Aorta (tissue), 5 donors: Measurements from ENCODE around the gene TMEM131. TPM values are rescaled to one million over a fixed set of nuclear protein-coding genes. Genes with fewer than 3 reads are reported as not detected.

Experiments used
- ATAC-seq: fragments of 200-7000 bp; cut with Tn5 transposase; one replicate; pipeline ENCODE4 v1.9.1; 2022; ENCODE audit warnings: moderate library complexity; ENCODE audit not compliant: low FRiP score
- DNase-seq, 2 donors: peaks; one replicate each; pipeline ENCODE4 v3.0.0-alpha.2; 2020
- H3K27ac ChIP-seq, 2 donors: one replicate each; pipeline ENCODE4 v1.5.1; 2013; ENCODE audit warnings: low read length in 2 of 2, mild to moderate bottlenecking in 2 of 2, moderate library complexity in 2 of 2, control low read depth in 1 of 2, inconsistent platforms in 1 of 2, low read depth in 1 of 2
- H3K27me3 ChIP-seq, 2 donors: one replicate each; pipeline ENCODE4 v1.6.1; 2013; ENCODE audit warnings: control low read depth in 1 of 2, low read length in 1 of 2, mild to moderate bottlenecking in 1 of 2, moderate library complexity in 1 of 2; ENCODE audit not compliant: insufficient read depth in 2 of 2, control insufficient read depth in 1 of 2
- H3K36me3 ChIP-seq, 2 donors: one replicate each; pipeline ENCODE4 v1.6.1; 2013; ENCODE audit warnings: control low read depth in 1 of 2, low read length in 1 of 2, mild to moderate bottlenecking in 1 of 2; ENCODE audit not compliant: insufficient read depth in 2 of 2, control insufficient read depth in 1 of 2
- H3K4me1 ChIP-seq, 2 donors: one replicate each; pipeline ENCODE4 v1.6.1; 2013; ENCODE audit warnings: low read length in 2 of 2, control low read depth in 1 of 2, mild to moderate bottlenecking in 1 of 2, moderate library complexity in 1 of 2; ENCODE audit not compliant: insufficient read depth in 2 of 2, control insufficient read depth in 1 of 2
- H3K4me3 ChIP-seq, 2 donors: one replicate each; pipeline ENCODE4 v1.5.1; 2013; ENCODE audit warnings: low read length in 2 of 2, control low read depth in 1 of 2, mild to moderate bottlenecking in 1 of 2
- H3K9me3 ChIP-seq: one replicate; pipeline ENCODE4 v1.6.1; 2013; ENCODE audit warnings: mild to moderate bottlenecking, low read length; ENCODE audit not compliant: control insufficient read depth
- WGBS, 2 donors: extraction: QIAGEN DNeasy Blood & Tissue Kit; methylation state at CpG; one replicate each; pipeline ENCODE4 v1.1.7; 2013; 5-methylcytosine and 5-hydroxymethylcytosine counted together
- intact Hi-C, 2 donors: fragments of 100-400 bp; cut with DNase I; formaldehyde crosslinking; loops; one replicate each; pipeline versions ENCODE4 v1.14.2 to v1.15.0; 2022
- polyA plus RNA-seq, 2 donors: library from polyadenylated mRNA; stranded (reverse); fragments of 200-250 nt; gene quantifications; one replicate each; pipeline ENCODE4 v1.2.3, GENCODE V29; 2013
- total RNA-seq, 2 donors: library from RNA; stranded (reverse); fragmentation: NEBNext Ultra II Directional; extraction: Animal tissue kit (Norgen Biotek cat#: 25700); gene quantifications; one replicate each; pipeline ENCODE4 v1.2.1, GENCODE V29; 2021
- donor health status: healthy with polysubstance abuse.
- donor health status: Bipolar disorder and iron deficiency.
- donor health status: DM: no; HTN: no; CAD: no.
- donor health status: DM: no; HTN: no; CAD: no.
- donor health status: DM: yes; HTN: yes; CAD: no.

Gene TMEM131
- total and polyA plus RNA-seq, 4 donors, result 6.8 to 42.5 (median 25.7) TPM

GRCh38 chr2:97754690-97755346, 240.9 kb downstream of the TMEM131 start:
- DNase-seq (no peak), ATAC-seq (no peak)
- no peak overlapping the region for H3K4me3 ChIP-seq
- H3K27me3 ChIP-seq, result no peaks in the 10 kb centered on the region
- 88% methylated on average over 12 of the region's 12 CpGs for WGBS, 2 donors
- no peaks in the 10 kb centered on the region for H3K4me1 ChIP-seq
- intact Hi-C loops, result no loop called here
- H3K9me3 ChIP-seq, result no peaks in the 10 kb centered on the region
- H3K27ac ChIP-seq, result no peak overlapping the region
- H3K36me3 ChIP-seq, result peaks cover 0 to 10% of the 10 kb centered on the region in 2 donors

GRCh38 chr2:97752342-97753334, 243.1 kb downstream of the TMEM131 start:
- no peaks in the 10 kb centered on the region for H3K9me3 ChIP-seq
- H3K4me3 ChIP-seq, result no peak overlapping the region
- H3K4me1 ChIP-seq, result no peaks in the 10 kb centered on the region
- 92 to 93% methylated on average over 3 of the region's 3 CpGs for WGBS, 2 donors
- H3K36me3 ChIP-seq, result peaks cover 0 to 6% of the 10 kb centered on the region in 2 donors
- H3K27me3 ChIP-seq, result no peaks in the 10 kb centered on the region
- H3K27ac ChIP-seq, result no peak overlapping the region
- intact Hi-C loops, result no loop called here
- ATAC-seq (no peak), DNase-seq (no peak)

- Histone ChIP-seq H3K27ac (no peak overlapping the region), H3K27me3 (no peaks in the 10 kb centered on the region), H3K36me3 (peaks cover 0 to 2% of the 10 kb centered on the region in 2 donors), H3K9me3 (no peaks in the 10 kb centered on the region), H3K4me3 (no peak overlapping the region), H3K4me1 (no peaks in the 10 kb centered on the region)
- ATAC-seq (no peak), DNase-seq (no peak)
- WGBS, 2 donors, result 9 to 18% methylated on average over 3 of the region's 3 CpGs
- intact Hi-C loops, result no loop called here
Measured at GRCh38 chr2:97751752-97752151, 244.0 kb downstream of the TMEM131 start.

GRCh38 chr2:97750017-97750416, 245.7 kb downstream of the TMEM131 start:
- H3K27me3 ChIP-seq, result no peaks in the 10 kb centered on the region
- H3K9me3 ChIP-seq, result no peaks in the 10 kb centered on the region
- DNase-seq (no peak), ATAC-seq (no peak)
- H3K4me1 ChIP-seq, result no peaks in the 10 kb centered on the region
- H3K36me3 ChIP-seq, result peaks cover 0 to 2% of the 10 kb centered on the region in 2 donors
- intact Hi-C loops, result no loop called here
- no peak overlapping the region for H3K27ac ChIP-seq
- WGBS, 2 donors, result 96 to 99% methylated on average over 4 of the region's 4 CpGs
- no peak overlapping the region for H3K4me3 ChIP-seq

GRCh38 chr2:97749581-97749980, 246.2 kb downstream of the TMEM131 start:
- no peak for DNase-seq
- 51 to 55% methylated on average over 5 of the region's 5 CpGs for WGBS, 2 donors
- intact Hi-C loops, result no loop called here
- ATAC-seq, result no peak
- Histone ChIP-seq H3K4me1 (no peaks in the 10 kb centered on the region), H3K36me3 (peaks cover 0 to 2% of the 10 kb centered on the region in 2 donors), H3K27ac (no peak overlapping the region), H3K27me3 (no peaks in the 10 kb centered on the region), H3K9me3 (no peaks in the 10 kb centered on the region), H3K4me3 (no peak overlapping the region)

- Histone ChIP-seq H3K9me3 (no peaks in the 10 kb centered on the region), H3K4me1 (no peaks in the 10 kb centered on the region), H3K27ac (no peak overlapping the region), H3K27me3 (no peaks in the 10 kb centered on the region), H3K36me3 (peaks cover 0 to 2% of the 10 kb centered on the region in 2 donors), H3K4me3 (no peak overlapping the region)
- intact Hi-C loops, result no loop called here
- ATAC-seq, result no peak
- WGBS, 2 donors, result 70 to 78% methylated on average over 4 of the region's 4 CpGs
- DNase-seq, result no peak
Measured at GRCh38 chr2:97747716-97748115, 248.0 kb downstream of the TMEM131 start.

GRCh38 chr2:97747285-97747684, 248.5 kb downstream of the TMEM131 start:
- H3K27me3 ChIP-seq, result no peaks in the 10 kb centered on the region
- no peak overlapping the region for H3K27ac ChIP-seq
- DNase-seq, result no peak
- WGBS, 2 donors, result 85 to 86% methylated on average over 3 of the region's 3 CpGs
- H3K4me3 ChIP-seq, result no peak overlapping the region
- H3K36me3 ChIP-seq, result peaks cover 0 to 2% of the 10 kb centered on the region in 2 donors
- ATAC-seq, result no peak
- H3K4me1 ChIP-seq, result no peaks in the 10 kb centered on the region
- intact Hi-C loops, result no loop called here
- no peaks in the 10 kb centered on the region for H3K9me3 ChIP-seq

GRCh38 chr2:97745474-97746174, 250.1 kb downstream of the TMEM131 start:
- no peaks in the 10 kb centered on the region for H3K4me1 ChIP-seq
- no peak for DNase-seq
- intact Hi-C loops, result no loop called here
- no peaks in the 10 kb centered on the region for H3K27me3 ChIP-seq
- no peak overlapping the region for H3K4me3 ChIP-seq
- 72 to 74% methylated on average over 10 of the region's 10 CpGs for WGBS, 2 donors
- H3K36me3 ChIP-seq, result peaks cover 0 to 2% of the 10 kb centered on the region in 2 donors
- ATAC-seq, result no peak
- no peak overlapping the region for H3K27ac ChIP-seq
- H3K9me3 ChIP-seq, result no peaks in the 10 kb centered on the region
